SK-N-MC (cell line): ENCODE results near the gene FARS2.

Source experiments
- DNase-seq: peaks from one replicate; pipeline ENCODE4 v3.0.0-alpha.2; 2011; ENCODE audit warnings: low read depth, low spot score
- H3K27ac ChIP-seq: fragments of 200-600 bp; sonication (generic); 2 replicates; pipeline ENCODE4 v1.5.1; 2016; ENCODE audit warnings: mixed run types
- H3K36me3 ChIP-seq: fragments of 200-600 bp; sonication (generic); 2 replicates; pipeline ENCODE4 v1.6.1; 2017; ENCODE audit warnings: antibody characterized with exemption, low read length, mixed read lengths; ENCODE audit not compliant: insufficient read depth
- H3K4me3 ChIP-seq: fragments of 200-600 bp; sonication (generic); 2 replicates; pipeline ENCODE4 v1.5.1; 2016
- H3K9ac ChIP-seq: fragments of 200-600 bp; sonication (generic); 2 replicates; pipeline ENCODE4 v1.8.0; 2017; ENCODE audit warnings: mixed run types, mixed read lengths; ENCODE audit not compliant: insufficient read length
- H3K9me3 ChIP-seq: fragments of 200-600 bp; sonication (generic); 2 replicates; pipeline ENCODE4 v1.6.1; 2017; ENCODE audit warnings: low read depth, mild to moderate bottlenecking, antibody characterized with exemption, low read length, moderate library complexity, mixed read lengths
- EZH2 ChIP-seq: fragments of 200-600 bp; sonication (generic); IDR thresholded peaks from one replicate; pipeline ENCODE4 v1.6.1; 2017; ENCODE audit warnings: antibody characterized with exemption
- FOXP2 ChIP-seq: optimal IDR thresholded peaks from 2 replicates; pipeline ENCODE3; 2011; ENCODE audit warnings: mild to moderate bottlenecking, moderate library complexity; ENCODE audit not compliant: insufficient read depth; ENCODE audit errors: extremely low read length, control extremely low read depth
- POLR2AphosphoS5 ChIP-seq: IDR thresholded peaks from 2 replicates; pipeline ENCODE4 v1.6.1; 2012; ENCODE audit warnings: mild to moderate bottlenecking, low read depth, low read length, borderline replicate concordance

Gene FARS2

DNA sequence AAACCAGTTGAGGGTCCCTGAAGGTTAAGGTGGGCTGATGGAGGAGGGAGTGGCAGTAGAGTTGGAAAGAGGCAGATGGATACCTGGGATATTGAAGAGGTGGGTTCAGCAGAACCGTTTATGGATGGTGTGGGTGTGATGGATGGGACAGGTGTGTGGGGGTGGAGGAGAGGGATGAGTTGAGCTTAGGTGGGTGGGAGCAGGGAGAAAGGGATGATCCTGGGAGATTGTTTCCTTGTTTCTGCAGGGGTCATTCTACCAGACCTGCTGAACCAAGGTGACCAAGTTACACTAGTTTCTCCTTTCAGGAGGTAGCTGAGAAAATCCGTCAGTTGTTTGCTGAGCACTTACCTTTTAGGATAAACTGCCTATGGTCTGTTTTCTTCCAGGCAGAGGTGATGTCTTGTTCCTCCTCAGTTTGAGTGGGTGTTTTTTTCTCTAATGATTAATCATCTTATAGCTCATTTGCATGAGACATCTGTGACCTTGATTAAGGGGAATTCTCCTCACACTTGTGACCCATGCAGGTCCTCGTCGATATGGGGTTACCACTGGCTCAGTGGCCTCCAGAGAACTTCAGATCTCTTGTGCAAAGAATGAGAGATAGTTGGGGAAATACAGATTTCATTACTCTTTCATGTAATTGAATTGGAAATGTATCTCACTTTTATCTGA lies 53.0 kb downstream of the FARS2 start:
- Histone ChIP-seq H3K9me3 (no peaks in the 10 kb centered on the region), H3K36me3 (no peaks in the 10 kb centered on the region), H3K4me3 (no peak overlapping the region), H3K9ac (no peak overlapping the region), H3K27ac (no peak overlapping the region)
- no peak for DNase-seq
- TF ChIP-seq POLR2AphosphoS5 (no peak), FOXP2 (no peak), EZH2 (no peak)

GRCh38 chr6:5315881-5316280 lies 54.6 kb downstream of the FARS2 start:
- DNase-seq, result no peak
- Histone ChIP-seq H3K9me3 (no peaks in the 10 kb centered on the region), H3K36me3 (no peaks in the 10 kb centered on the region), H3K27ac (no peak overlapping the region), H3K4me3 (no peak overlapping the region), H3K9ac (no peak overlapping the region)
- TF ChIP-seq EZH2, result no peak
- no peak for TF ChIP-seq FOXP2
- no peak for TF ChIP-seq POLR2AphosphoS5

- H3K27ac ChIP-seq, result no peak overlapping the region
- no peaks in the 10 kb centered on the region for H3K36me3 ChIP-seq
- no peak overlapping the region for H3K4me3 ChIP-seq
- no peak for DNase-seq
- TF ChIP-seq FOXP2 (no peak), POLR2AphosphoS5 (no peak), EZH2 (no peak)
- H3K9ac ChIP-seq, result no peak overlapping the region
- no peaks in the 10 kb centered on the region for H3K9me3 ChIP-seq
Observed at GRCh38 chr6:5316951-5317350, 55.6 kb downstream of the FARS2 start.

DNA sequence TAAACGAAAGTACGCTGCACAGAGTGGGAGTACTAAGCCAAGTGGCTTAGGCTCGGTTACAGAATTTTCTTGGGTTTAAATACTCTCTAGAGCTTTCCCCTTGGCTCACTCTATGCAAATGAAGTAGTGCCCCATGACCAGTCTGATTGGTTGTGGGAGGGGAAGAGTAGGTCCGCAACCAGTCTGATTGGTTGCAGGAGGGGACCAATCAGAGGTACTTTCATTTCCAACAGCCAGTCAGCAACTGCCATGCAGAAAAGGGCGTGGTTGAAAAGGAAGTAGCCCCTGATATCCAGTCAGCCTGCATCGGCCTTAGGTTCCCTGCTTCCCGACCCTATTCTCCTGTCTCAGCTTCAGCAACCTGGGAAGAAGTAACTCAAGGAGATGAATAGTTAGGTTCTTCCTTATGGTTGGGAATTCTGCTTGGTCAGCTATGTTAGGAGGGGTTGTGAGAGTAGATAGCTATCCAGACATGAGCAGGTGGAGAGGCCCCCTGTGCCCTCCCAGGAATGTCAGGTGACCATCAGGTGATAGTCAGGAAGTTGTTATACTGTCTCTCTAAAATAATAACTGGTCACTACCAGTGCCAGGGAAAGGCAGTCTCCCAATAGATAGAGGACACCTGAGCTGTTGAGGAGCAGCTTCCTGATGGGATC lies 57.4 kb downstream of the FARS2 start:
- no peak for TF ChIP-seq POLR2AphosphoS5
- TF ChIP-seq FOXP2, result no peak
- TF ChIP-seq EZH2, result no peak

GRCh38 chr6:5323979-5324378 lies 62.7 kb downstream of the FARS2 start:
- TF ChIP-seq FOXP2 (no peak), EZH2 (no peak), POLR2AphosphoS5 (no peak)
- DNase-seq, result no peak
- no peak overlapping the region for H3K4me3 ChIP-seq
- no peak overlapping the region for H3K27ac ChIP-seq
- no peak overlapping the region for H3K9ac ChIP-seq
- peaks cover 8% of the 10 kb centered on the region for H3K36me3 ChIP-seq
- 0 out of 2 replicates have a peak, but pooled peaks cover 5% of the 10 kb centered on the region for H3K9me3 ChIP-seq

More for the DNA sequence above, 57.4 kb downstream of the FARS2 start:
- Histone ChIP-seq H3K36me3 (no peaks in the 10 kb centered on the region), H3K27ac (no peak overlapping the region), H3K9me3 (no peaks in the 10 kb centered on the region), H3K4me3 (no peak overlapping the region), H3K9ac (no peak overlapping the region)
- DNase-seq, result no peak

DNA sequence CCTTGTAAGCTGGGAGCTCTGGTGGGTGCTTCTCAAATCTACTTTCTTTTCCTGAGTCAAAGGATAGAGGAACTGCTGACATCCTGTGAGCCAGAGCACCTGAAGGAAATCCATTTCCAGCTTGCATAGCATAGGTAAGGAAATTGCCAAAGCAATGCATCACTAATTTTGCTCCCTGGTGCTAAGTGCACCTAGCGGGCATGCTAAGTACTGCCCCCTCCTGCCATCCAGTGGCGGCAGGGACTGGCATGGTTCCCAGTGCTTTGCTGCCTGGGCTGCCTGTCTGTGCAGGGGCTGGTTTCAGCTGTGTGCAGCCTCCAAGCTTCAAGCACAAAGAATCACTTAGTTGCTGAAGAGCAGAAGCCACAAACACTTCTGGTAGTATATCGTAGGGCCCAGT lies 63.9 kb downstream of the FARS2 start:
- Histone ChIP-seq H3K9ac (no peak overlapping the region), H3K36me3 (peaks cover 8% of the 10 kb centered on the region), H3K27ac (no peak overlapping the region), H3K9me3 (0 out of 2 replicates have a peak, but pooled peaks cover 5% of the 10 kb centered on the region), H3K4me3 (no peak overlapping the region)
- DNase-seq, result no peak
- no peak for TF ChIP-seq EZH2
- no peak for TF ChIP-seq POLR2AphosphoS5
- no peak for TF ChIP-seq FOXP2

DNA sequence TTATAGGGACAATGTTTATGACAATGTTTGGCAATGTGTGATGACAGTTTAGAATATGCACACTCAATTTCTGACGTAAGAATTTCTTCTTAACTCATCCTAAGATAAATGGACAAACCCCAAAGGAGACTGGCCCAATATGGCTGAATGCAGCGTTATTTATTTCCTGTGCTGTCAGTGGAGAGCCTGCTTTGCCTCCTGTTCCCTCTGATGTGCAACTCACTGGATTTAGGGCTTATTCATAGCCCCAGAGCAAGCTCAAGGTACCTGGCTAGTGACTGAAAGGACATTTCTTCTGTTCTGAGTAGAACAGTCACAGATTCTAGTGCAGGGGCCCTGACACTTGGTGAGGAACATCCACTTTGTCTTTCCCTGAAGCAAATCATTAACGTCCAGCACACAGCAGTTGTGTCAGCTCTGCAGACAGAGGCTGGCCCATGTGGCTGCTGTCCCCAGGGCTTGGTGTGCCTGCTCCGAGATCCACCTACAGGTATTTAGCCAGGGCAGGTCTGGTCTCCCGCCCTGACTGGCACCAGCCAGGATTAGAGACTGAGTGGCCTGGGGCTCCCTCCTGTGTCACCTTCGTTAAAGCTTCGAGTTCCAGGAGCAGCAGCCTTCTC lies 64.8 kb downstream of the FARS2 start:
- H3K9ac ChIP-seq, result no peak overlapping the region
- TF ChIP-seq FOXP2 (no peak), POLR2AphosphoS5 (no peak), EZH2 (no peak)
- H3K9me3 ChIP-seq, result 0 out of 2 replicates have a peak, but pooled peaks cover 5% of the 10 kb centered on the region
- peaks cover 8% of the 10 kb centered on the region for H3K36me3 ChIP-seq
- H3K27ac ChIP-seq, result no peak overlapping the region
- DNase-seq, result no peak
- H3K4me3 ChIP-seq, result no peak overlapping the region

GRCh38 chr6:5328800-5329199 lies 67.5 kb downstream of the FARS2 start:
- Histone ChIP-seq H3K36me3 (peaks cover 8% of the 10 kb centered on the region), H3K27ac (no peak overlapping the region), H3K9ac (no peak overlapping the region), H3K4me3 (no peak overlapping the region), H3K9me3 (0 out of 2 replicates have a peak, but pooled peaks cover 5% of the 10 kb centered on the region)
- TF ChIP-seq POLR2AphosphoS5 (no peak), FOXP2 (no peak), EZH2 (no peak)
- DNase-seq, result no peak
